Stomach (tissue), 9 donors: ENCODE results near the gene NUDT2. TPM values are rescaled to one million over a fixed set of nuclear protein-coding genes. Genes with fewer than 3 reads are reported as not detected.
"Not testable (repeated sequence)": the region's sequence is repeated elsewhere in the genome, so short reads cannot be mapped to it uniquely, and the experiment has no call there.

Experiments
- DNase-seq, 2 donors: peaks; one replicate each; pipeline versions ENCODE4 v3.0.0 to v3.0.0-alpha.2; 2013 to 2019
- H3K27ac ChIP-seq, 5 donors: fragments of 200-600 bp in 4 of 5; sonication (generic) in 4 of 5; one replicate each; pipeline ENCODE4 v1.5.1; 2013 to 2019; ENCODE audit warnings: mild to moderate bottlenecking in 1 of 5, moderate library complexity in 1 of 5
- H3K27me3 ChIP-seq, 3 donors: fragments of 200-600 bp; sonication (generic); one replicate each; pipeline ENCODE4 v1.5.1; 2017 to 2019; ENCODE audit warnings: mixed run types in 1 of 3
- H3K36me3 ChIP-seq, 4 donors: fragments of 200-600 bp; sonication (generic); 1 replicate in 3 of 4; 2 replicates in 1 of 4; pipeline ENCODE4 v1.5.1; 2016 to 2019
- H3K4me1 ChIP-seq, 4 donors: fragments of 200-600 bp; sonication (generic); one replicate each; pipeline ENCODE4 v1.5.1; 2016 to 2019
- H3K4me3 ChIP-seq, 4 donors: fragments of 200-600 bp; sonication (generic) in 3 of 4; one replicate each; pipeline ENCODE4 v1.5.1; 2016 to 2019; ENCODE audit warnings: mild to moderate bottlenecking in 1 of 4
- H3K9me3 ChIP-seq, 4 donors: fragments of 200-600 bp; sonication (generic); one replicate each; pipeline ENCODE4 v1.5.1; 2016 to 2019
- CTCF ChIP-seq, 7 experiments: fragments of 450-650 bp in 4 of 7; fragments of 200-600 bp in 3 of 7; sonication (generic) in 3 of 7; IDR thresholded peaks; one replicate each; pipeline ENCODE4 v1.5.1; 2016 to 2019; ENCODE audit warnings: antibody characterized with exemption in 7 of 7, control low read depth in 2 of 7, mild to moderate bottlenecking in 1 of 7
- EP300 ChIP-seq: sonication (generic); formaldehyde crosslinking; IDR thresholded peaks from one replicate; pipeline ENCODE4 v1.6.1; 2017; ENCODE audit warnings: antibody characterized with exemption
- POLR2A ChIP-seq, 4 donors: fragments of 450-650 bp; IDR thresholded peaks; one replicate each; pipeline ENCODE4 v1.6.1; 2016; ENCODE audit warnings: antibody characterized with exemption in 4 of 4, control low read depth in 2 of 4, mild to moderate bottlenecking in 1 of 4, moderate library complexity in 1 of 4
- POLR2AphosphoS5 ChIP-seq, 3 donors: sonication (generic); formaldehyde crosslinking; IDR thresholded peaks; one replicate each; pipeline ENCODE4 v1.6.1; 2016; ENCODE audit warnings: antibody characterized with exemption in 3 of 3
- WGBS, 5 donors: extraction: QIAGEN DNeasy Blood & Tissue Kit in 3 of 5; methylation state at CpG; one replicate each; pipeline versions ENCODE4 v1.1.5 to v1.1.7; 2013 to 2018; 5-methylcytosine and 5-hydroxymethylcytosine counted together
- intact Hi-C: fragments of 100-400 bp; cut with DNase I; formaldehyde crosslinking; loops from one replicate; pipeline ENCODE4 v1.15.1; 2023; ENCODE audit warnings: low total_unique reads
- polyA plus RNA-seq, 3 donors: library from polyadenylated mRNA; stranded (reverse); fragments of 200-250 nt; gene quantifications; one replicate each; pipeline ENCODE4 v1.2.3, GENCODE V29; 2013
- total RNA-seq, 5 donors: library from RNA; depleted of rRNA; stranded (reverse); fragments of >200 nt; gene quantifications; one replicate each; pipeline versions ENCODE4 v1.1.0 to v1.2.3, GENCODE V29; 2014 to 2016
- donor health status: healthy with polysubstance abuse.
- donor health status: Bipolar disorder and iron deficiency.
- donor health status: healthy.

The NUDT2 gene
- total and polyA plus RNA-seq, 8 donors, result 0.87 to 73.2 (median 23.1) TPM

GRCh38 chr9:34291423-34291822 is 37.9 kb upstream of the NUDT2 start:
- Histone ChIP-seq H3K9me3 (no peaks in the 10 kb centered on the region), H3K4me3 (no peak overlapping the region), H3K27ac (no peak overlapping the region), H3K36me3 (no peaks in the 10 kb centered on the region), H3K27me3 (no peaks in the 10 kb centered on the region), H3K4me1 (no peaks in the 10 kb centered on the region)
- no peak for DNase-seq
- intact Hi-C loops, result no loop called here
- no peak for TF ChIP-seq EP300
- TF ChIP-seq CTCF (IDR thresholded peaks at IDR 0.05), result no peak
- TF ChIP-seq POLR2AphosphoS5 (IDR thresholded peaks at IDR 0.05), result no peak
- no peak for TF ChIP-seq POLR2A (IDR thresholded peaks at IDR 0.05)
- 91 to 98% (median 95%) methylated on average over 2 of the region's 2 CpGs for WGBS, 5 donors

- H3K27ac ChIP-seq, result no peak overlapping the region
- H3K9me3 ChIP-seq, result no peaks in the 10 kb centered on the region
- WGBS, 5 donors, result 52 to 69% (median 68%) methylated on average over 2 of the region's 2 CpGs
- no peak for DNase-seq
- H3K4me3 ChIP-seq, result no peak overlapping the region
- TF ChIP-seq CTCF (IDR thresholded peaks at IDR 0.05), result no peak
- no peak for TF ChIP-seq POLR2A (IDR thresholded peaks at IDR 0.05)
- no peak for TF ChIP-seq POLR2AphosphoS5 (IDR thresholded peaks at IDR 0.05)
- no peak for TF ChIP-seq EP300
- H3K4me1 ChIP-seq, result no peaks in the 10 kb centered on the region
- H3K36me3 ChIP-seq, result no peaks in the 10 kb centered on the region
- intact Hi-C loops, result no loop called here
- no peaks in the 10 kb centered on the region for H3K27me3 ChIP-seq
Measured at GRCh38 chr9:34292552-34292951, 36.8 kb upstream of the NUDT2 start.

GRCh38 chr9:34301064-34301463 is 28.3 kb upstream of the NUDT2 start:
- H3K27ac ChIP-seq, H3K9me3 ChIP-seq, intact Hi-C loops, DNase-seq, H3K4me1 ChIP-seq, H3K4me3 ChIP-seq, H3K36me3 ChIP-seq, H3K27me3 ChIP-seq: not testable (repeated sequence)
- WGBS, 5 donors, result 62 to 76% (median 73%) methylated on average over 7 of the region's 7 CpGs

GRCh38 chr9:34308316-34308715 is 21.1 kb upstream of the NUDT2 start:
- H3K4me3 ChIP-seq, H3K27me3 ChIP-seq, intact Hi-C loops, DNase-seq, H3K4me1 ChIP-seq, H3K9me3 ChIP-seq, H3K27ac ChIP-seq, H3K36me3 ChIP-seq: not testable (repeated sequence)
- 94 to 100% (median 96%) methylated on average over 3 of the region's 3 CpGs for WGBS, 5 donors

- Histone ChIP-seq H3K36me3 (no peaks in the 10 kb centered on the region), H3K4me1 (no peaks in the 10 kb centered on the region), H3K27me3 (no peaks in the 10 kb centered on the region), H3K4me3 (no peak overlapping the region), H3K27ac (no peak overlapping the region), H3K9me3 (no peaks in the 10 kb centered on the region)
- 94 to 100% (median 95%) methylated on average over 1 of the region's 1 CpG for WGBS, 5 donors
- intact Hi-C loops, result no loop called here
- no peak for TF ChIP-seq CTCF (IDR thresholded peaks at IDR 0.05)
- TF ChIP-seq POLR2AphosphoS5 (IDR thresholded peaks at IDR 0.05), result no peak
- no peak for TF ChIP-seq EP300
- no peak for TF ChIP-seq POLR2A (IDR thresholded peaks at IDR 0.05)
- DNase-seq, result no peak
Measured at GRCh38 chr9:34310215-34310614, 19.2 kb upstream of the NUDT2 start.
